A673 (cell line): ENCODE measurements around the gene APOF. TPM values are rescaled to one million over a fixed set of nuclear protein-coding genes. Genes with fewer than 3 reads are reported as not detected.

Experiments
- BruUV-seq: library from RNA; stranded (reverse); fragments of 400-500 nt; replicated peaks from 2 replicates; lab custom pipeline; 2021; lab: Mats Ljungman, UMichigan
- CTCF ChIA-PET: fragments of 300-600 bp; sonication (Branson Sonifier 250); formaldehyde crosslinking; loops from one replicate; lab custom pipeline; 2022; ENCODE audit warnings: antibody characterized with exemption; lab: Charles Lee
- POLR2A ChIA-PET: fragments of 300-600 bp; sonication (Branson Sonifier 250); formaldehyde crosslinking; loops from one replicate; lab custom pipeline; 2022; ENCODE audit warnings: antibody characterized with exemption; ENCODE audit not compliant: low non-redundant PET; lab: Charles Lee
- DNase-seq: peaks from one replicate; pipeline ENCODE4 v3.0.0-alpha.2; 2015; ENCODE audit warnings: low spot score
- H3K27ac ChIP-seq: fragments of 200-600 bp; sonication (generic); 2 replicates; pipeline ENCODE4 v1.5.1; 2016; ENCODE audit warnings: mixed run types, low read depth, mild to moderate bottlenecking, mixed read lengths, antibody characterized with exemption, low read length; ENCODE audit not compliant: poor library complexity, severe bottlenecking
- H3K27me3 ChIP-seq: fragments of 200-600 bp; sonication (generic); replicated peaks from 2 replicates; pipeline ENCODE4 v1.6.1; 2017; ENCODE audit warnings: mixed run types, low read depth, mild to moderate bottlenecking, mixed read lengths, antibody characterized with exemption, low read length; ENCODE audit not compliant: insufficient read depth, poor library complexity
- H3K36me3 ChIP-seq: fragments of 200-600 bp; sonication (generic); 2 replicates; pipeline ENCODE4 v1.6.1; 2016; ENCODE audit warnings: mixed run types, mild to moderate bottlenecking, mixed read lengths, antibody characterized with exemption, low read length; ENCODE audit not compliant: insufficient read depth, poor library complexity, severe bottlenecking
- H3K4me1 ChIP-seq: fragments of 200-600 bp; sonication (generic); 2 replicates; pipeline ENCODE4 v1.6.1; 2017; ENCODE audit warnings: mixed run types, mild to moderate bottlenecking, mixed read lengths, antibody characterized with exemption, low read length; ENCODE audit not compliant: insufficient read depth, poor library complexity, severe bottlenecking
- H3K4me3 ChIP-seq: fragments of 200-600 bp; sonication (generic); 2 replicates; pipeline ENCODE4 v1.5.1; 2016; ENCODE audit warnings: low read depth, mixed run types, mild to moderate bottlenecking, mixed read lengths, low read length; ENCODE audit not compliant: poor library complexity, severe bottlenecking
- H3K9me3 ChIP-seq: fragments of 200-600 bp; sonication (generic); 2 replicates; pipeline ENCODE4 v1.6.1; 2016; ENCODE audit warnings: mixed run types, low read depth, mild to moderate bottlenecking, mixed read lengths, antibody characterized with exemption, low read length; ENCODE audit not compliant: poor library complexity, severe bottlenecking
- EZH2 ChIP-seq: fragments of 200-600 bp; sonication (generic); IDR thresholded peaks from 2 replicates; pipeline ENCODE4 v1.6.1; 2017; ENCODE audit warnings: borderline replicate concordance, low read depth, mild to moderate bottlenecking, mixed read lengths, antibody characterized with exemption, low read length; ENCODE audit not compliant: poor library complexity, severe bottlenecking
- intact Hi-C: fragments of 100-400 bp; cut with micrococcal nuclease; formaldehyde crosslinking; loops from one replicate; pipeline ENCODE4 v1.10.0; 2022; ENCODE audit not compliant: unreplicated experiment
- total RNA-seq: library from RNA; stranded (reverse); gene quantifications from 2 replicates; pipeline ENCODE4 v1.2.3, GENCODE V29; 2021
- TF ChIP-seq, protein P1 (sequence below): fragments of 300-800, 200-600 bp; sonication (generic); conservative IDR thresholded peaks from 2 replicates; pipeline ENCODE4 v1.5.1; 2017; ENCODE audit warnings: low read depth, mild to moderate bottlenecking, antibody characterized with exemption, low read length, moderate library complexity, mixed read lengths

APOF gene
- total RNA-seq, 1 experiment from 2014 or later = not detected

- POLR2A ChIA-PET = no interaction called here
- no peak for TF ChIP-seq EZH2
- TF ChIP-seq, protein P1, sequence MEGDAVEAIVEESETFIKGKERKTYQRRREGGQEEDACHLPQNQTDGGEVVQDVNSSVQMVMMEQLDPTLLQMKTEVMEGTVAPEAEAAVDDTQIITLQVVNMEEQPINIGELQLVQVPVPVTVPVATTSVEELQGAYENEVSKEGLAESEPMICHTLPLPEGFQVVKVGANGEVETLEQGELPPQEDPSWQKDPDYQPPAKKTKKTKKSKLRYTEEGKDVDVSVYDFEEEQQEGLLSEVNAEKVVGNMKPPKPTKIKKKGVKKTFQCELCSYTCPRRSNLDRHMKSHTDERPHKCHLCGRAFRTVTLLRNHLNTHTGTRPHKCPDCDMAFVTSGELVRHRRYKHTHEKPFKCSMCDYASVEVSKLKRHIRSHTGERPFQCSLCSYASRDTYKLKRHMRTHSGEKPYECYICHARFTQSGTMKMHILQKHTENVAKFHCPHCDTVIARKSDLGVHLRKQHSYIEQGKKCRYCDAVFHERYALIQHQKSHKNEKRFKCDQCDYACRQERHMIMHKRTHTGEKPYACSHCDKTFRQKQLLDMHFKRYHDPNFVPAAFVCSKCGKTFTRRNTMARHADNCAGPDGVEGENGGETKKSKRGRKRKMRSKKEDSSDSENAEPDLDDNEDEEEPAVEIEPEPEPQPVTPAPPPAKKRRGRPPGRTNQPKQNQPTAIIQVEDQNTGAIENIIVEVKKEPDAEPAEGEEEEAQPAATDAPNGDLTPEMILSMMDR = no peak
- BruUV-seq = no TSS peak
- H3K4me3 ChIP-seq = no peak overlapping the region
- no peak overlapping the region for H3K27ac ChIP-seq
- intact Hi-C loops = no loop called here
- no peak for DNase-seq
- H3K9me3 ChIP-seq = no peaks in the 10 kb centered on the region
- no peaks in the 10 kb centered on the region for H3K36me3 ChIP-seq
- H3K4me1 ChIP-seq = no peaks in the 10 kb centered on the region
- CTCF ChIA-PET = no interaction called here
- no peaks in the 10 kb centered on the region for H3K27me3 ChIP-seq
These were observed 35.7 kb upstream of the APOF start for GRCh38 chr12:56398324-56398723.

DNA sequence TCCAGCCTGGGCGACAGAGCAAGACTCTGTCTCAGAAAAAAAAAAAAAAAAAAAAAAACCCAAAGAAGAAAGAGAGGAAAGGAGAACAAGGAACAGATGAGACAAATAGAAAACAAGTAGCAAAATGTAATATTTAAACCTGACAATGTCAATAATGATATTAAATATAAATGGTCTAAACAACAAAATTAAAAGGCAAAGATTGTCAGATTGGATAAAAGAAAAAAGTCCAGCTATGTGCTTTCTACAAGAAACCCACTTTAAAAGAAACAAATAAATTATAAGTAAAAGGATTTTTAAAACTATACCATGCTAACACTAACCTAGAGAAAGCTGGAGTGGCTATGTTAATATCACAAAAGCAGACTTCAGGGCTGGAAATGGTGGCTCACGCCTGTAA lies 29.7 kb upstream of the APOF start:
- intact Hi-C loops = no loop called here
- no peaks in the 10 kb centered on the region for H3K36me3 ChIP-seq
- no peaks in the 10 kb centered on the region for H3K27me3 ChIP-seq
- peaks cover 4% of the 10 kb centered on the region for H3K9me3 ChIP-seq
- TF ChIP-seq, protein P1 = no peak
- TF ChIP-seq EZH2 = no peak
- ChIA-PET CTCF (interaction anchor here (0.7 kb wide), 1 partner anchor 244 kb away, joined by 8 read pairs; no protein-coding TSS in a partner anchor), POLR2A (interaction anchor here (0.6 kb wide), 1 partner anchor 14 kb away, joined by 5 read pairs; no protein-coding TSS in a partner anchor)
- H3K4me3 ChIP-seq = no peak overlapping the region
- H3K4me1 ChIP-seq = peaks cover under 1% of the 10 kb centered on the region
- no peak for DNase-seq
- no TSS peak for BruUV-seq
- no peak overlapping the region for H3K27ac ChIP-seq

- ChIA-PET POLR2A (no interaction called here), CTCF (interaction anchor here (0.7 kb wide), 1 partner anchor 245 kb away, joined by 8 read pairs; no protein-coding TSS in a partner anchor)
- Histone ChIP-seq H3K36me3 (no peaks in the 10 kb centered on the region), H3K27me3 (no peaks in the 10 kb centered on the region), H3K4me1 (peaks cover 6% of the 10 kb centered on the region), H3K4me3 (no peak overlapping the region), H3K27ac (no peak overlapping the region), H3K9me3 (peaks cover 4% of the 10 kb centered on the region)
- no TSS peak for BruUV-seq
- TF ChIP-seq, protein P1 = no peak
- TF ChIP-seq EZH2 = no peak
- intact Hi-C loops = no loop called here
- DNase-seq = no peak
These were observed 29.1 kb upstream of the APOF start for GRCh38 chr12:56391721-56392120.
